ENCODE results near the gene PTPN4.
"Not testable (repeated sequence)": the region's sequence is repeated elsewhere in the genome, so short reads cannot be mapped to it uniquely, and the experiment has no call there.

The PTPN4 gene

GRCh38 chr2:119947535-119947934 is 187.8 kb downstream of the PTPN4 start:
- DNase-seq, result no peak

DNA sequence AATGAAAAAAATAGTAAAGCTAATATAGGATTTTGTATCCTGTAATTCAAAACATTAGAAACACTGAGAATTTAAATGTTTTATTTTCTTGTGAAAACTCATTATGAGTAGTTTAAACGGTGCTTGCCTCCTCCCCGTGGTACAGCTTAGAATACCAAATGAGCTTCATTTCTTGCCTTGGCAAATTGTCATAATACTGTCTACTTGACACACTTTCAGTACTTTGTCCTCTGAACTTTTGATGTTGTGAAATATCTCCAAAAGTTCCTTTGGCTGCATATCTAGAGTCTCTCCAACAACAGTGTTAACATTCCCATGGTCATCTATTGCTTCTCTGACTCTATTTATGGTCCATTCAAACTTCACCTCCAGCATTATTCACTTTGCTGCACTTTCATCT is 191.2 kb downstream of the PTPN4 start:
- DNase-seq, result no peak

- DNase-seq, result peak; percentile 59
Measured at GRCh38 chr2:119958670-119959268, 199.0 kb downstream of the PTPN4 start.

GRCh38 chr2:119960821-119961220 is 201.1 kb downstream of the PTPN4 start:
- peak; percentile 63 for DNase-seq

GRCh38 chr2:119981896-119982295 is 222.2 kb downstream of the PTPN4 start:
- no peak for DNase-seq

DNA sequence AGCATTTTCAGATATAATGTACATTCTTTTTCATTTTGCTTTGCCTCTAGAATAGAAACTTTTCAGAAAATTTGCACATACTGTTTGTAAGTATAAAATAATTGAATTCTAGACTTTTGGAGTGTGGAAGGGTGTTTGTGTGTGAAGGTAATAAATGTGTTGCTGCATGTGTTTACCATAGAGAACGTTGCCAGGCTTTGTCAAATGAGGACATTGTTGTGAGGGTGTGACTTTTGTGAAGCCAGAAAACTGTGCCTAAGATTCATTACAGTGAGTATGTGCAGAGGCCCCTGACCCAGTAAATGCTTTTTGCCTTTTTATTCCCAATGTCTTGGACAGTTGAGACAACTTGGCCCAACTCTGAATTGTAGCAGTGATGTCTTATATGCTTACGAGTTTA is 222.8 kb downstream of the PTPN4 start:
- no peak for DNase-seq

- DNase-seq, result no peak
Measured at GRCh38 chr2:119983108-119983507, 223.4 kb downstream of the PTPN4 start.

- DNase-seq, result peak; percentile 41
Measured at GRCh38 chr2:119996148-119996547, 236.4 kb downstream of the PTPN4 start.

DNA sequence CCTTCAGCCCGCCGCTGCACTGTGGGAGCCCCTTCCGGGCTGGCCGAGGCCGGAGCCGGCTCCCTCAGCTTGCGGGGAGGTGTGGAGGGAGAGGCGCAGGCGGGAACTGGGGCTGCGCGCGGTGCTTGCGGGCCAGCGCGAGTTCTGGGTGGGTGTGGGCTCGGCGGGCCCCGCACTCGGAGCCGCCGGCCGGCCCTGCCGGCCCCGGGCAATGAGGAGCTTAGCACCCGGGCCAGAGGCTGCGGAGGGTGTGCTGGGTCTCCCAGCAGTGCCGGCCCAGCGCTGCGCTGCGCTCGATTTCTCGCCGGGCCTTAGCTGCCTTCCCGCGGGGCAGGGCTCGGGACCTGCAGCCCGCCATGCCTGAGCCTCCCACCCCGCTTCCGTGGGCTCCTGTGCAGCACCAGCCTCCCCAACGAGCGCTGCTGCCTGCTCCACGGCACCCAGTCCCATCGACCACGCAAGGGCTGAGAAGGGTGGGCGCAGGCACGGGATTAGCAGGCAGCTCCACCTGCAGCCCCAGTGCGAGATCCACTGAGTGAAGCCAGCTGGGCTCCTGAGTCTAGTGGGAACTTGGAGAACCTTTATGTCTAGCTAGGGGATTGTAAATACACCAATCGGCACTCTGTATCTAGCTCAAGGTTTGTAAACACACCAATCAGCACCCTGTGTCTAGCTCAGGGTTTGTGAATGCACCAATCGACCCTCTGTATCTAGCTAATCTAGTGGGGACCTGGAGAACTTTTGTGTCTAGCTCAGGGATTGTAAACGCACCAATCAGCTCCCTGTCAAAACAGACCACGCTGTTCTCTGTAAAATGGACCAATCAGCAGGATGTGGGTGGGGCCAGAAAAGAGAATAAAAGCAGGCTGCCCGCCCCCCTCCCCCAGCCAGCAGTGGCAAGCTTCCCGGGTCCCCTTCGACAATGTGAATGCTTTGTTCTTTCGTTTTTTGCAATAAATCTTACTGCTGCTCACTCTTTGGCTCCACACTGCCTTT is 237.5 kb downstream of the PTPN4 start:
- DNase-seq, result not testable (repeated sequence)

GRCh38 chr2:120001471-120001870 is 241.7 kb downstream of the PTPN4 start:
- no peak for DNase-seq

DNA sequence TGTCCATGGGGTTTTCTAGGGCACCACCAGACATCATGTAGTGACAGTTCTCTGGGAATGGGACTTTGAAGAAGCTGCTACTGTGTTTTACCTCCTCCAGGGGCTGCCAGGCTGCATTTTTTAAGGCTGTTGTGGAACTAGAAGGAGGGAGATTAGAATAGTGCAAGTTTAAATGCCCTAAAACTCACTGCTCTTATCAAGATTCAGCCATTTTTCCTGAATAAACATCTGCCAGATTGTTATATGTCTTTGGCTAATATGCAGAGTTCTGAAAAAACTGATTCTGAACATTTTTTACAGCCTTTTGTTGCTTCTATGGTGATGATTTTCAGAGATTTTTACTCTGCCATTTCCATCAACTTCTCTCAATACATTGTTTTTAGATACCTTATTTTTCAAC is 244.5 kb downstream of the PTPN4 start:
- no peak for DNase-seq

- no peak for DNase-seq
Measured at GRCh38 chr2:120005834-120006521, 246.3 kb downstream of the PTPN4 start.

DNA sequence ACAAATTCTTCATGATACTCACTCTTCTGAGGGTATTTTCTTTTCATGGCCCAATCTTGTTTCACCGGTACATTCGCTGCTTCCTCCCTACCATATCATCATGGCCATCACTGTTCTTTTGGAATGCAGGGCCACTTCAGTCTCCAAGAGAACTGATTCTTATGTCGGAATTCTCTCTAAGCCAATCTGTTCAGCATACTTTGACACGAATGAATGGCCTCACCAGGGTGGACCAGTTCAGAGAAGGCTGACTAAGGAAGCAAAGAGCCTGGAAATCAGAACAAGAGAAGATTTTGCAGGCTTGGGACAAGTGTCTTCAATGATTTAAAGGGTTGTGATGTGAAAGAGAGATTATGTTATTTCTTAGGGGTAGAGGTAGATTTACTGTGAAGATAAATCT is 248.1 kb downstream of the PTPN4 start:
- no peak for DNase-seq

- no peak for DNase-seq
Measured at GRCh38 chr2:120012363-120012762, 252.6 kb downstream of the PTPN4 start.

DNA sequence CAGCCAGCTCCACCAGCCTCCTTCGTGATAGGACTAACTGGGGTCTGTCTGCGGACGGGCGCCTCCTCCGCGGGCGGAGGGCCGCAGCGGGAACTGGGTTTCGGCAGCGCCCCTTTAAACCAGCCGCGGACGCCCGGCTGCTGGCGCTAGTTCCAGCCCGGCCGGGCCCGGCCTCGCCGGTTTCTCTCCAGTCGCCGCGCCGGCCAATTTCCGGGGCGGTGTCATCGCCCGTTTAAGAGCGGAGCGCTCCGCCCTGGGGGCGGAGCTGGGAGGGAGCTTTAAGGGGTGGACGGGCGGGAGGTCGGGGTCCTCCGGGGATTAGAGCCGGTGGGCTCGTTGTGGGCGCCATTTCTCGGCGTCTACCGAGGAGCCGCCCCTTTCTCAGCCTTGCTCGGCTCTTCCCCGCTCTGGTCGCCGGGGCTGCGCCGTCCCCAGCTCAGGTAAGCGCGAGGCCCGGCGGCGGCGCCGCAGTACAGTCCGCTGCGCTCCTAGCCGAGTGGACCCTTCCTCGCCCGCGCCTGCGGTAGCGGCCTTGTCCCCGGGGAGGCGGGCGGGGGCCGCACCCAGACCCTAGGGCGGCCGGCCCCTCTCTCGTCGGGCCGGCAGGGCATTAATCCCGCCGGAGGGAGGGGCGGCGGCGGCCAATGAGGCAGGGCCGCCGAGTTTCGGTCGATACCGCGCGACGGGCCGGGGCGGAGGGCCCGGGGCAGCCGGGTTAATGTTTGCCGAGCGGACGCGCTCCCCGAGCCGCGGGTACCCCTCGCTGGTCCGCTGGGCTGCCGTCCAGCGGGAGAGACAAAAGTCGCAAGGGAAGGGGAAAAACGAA is 253.3 kb downstream of the PTPN4 start, which contains the start of gene EPB41L5:
TSS of gene EPB41L5 (plus strand) at position 307 of the 826 bp plus-strand sequence. CDS start 6,008 bp downstream, outside the sequence.
- peak; percentile 94 for DNase-seq

DNA sequence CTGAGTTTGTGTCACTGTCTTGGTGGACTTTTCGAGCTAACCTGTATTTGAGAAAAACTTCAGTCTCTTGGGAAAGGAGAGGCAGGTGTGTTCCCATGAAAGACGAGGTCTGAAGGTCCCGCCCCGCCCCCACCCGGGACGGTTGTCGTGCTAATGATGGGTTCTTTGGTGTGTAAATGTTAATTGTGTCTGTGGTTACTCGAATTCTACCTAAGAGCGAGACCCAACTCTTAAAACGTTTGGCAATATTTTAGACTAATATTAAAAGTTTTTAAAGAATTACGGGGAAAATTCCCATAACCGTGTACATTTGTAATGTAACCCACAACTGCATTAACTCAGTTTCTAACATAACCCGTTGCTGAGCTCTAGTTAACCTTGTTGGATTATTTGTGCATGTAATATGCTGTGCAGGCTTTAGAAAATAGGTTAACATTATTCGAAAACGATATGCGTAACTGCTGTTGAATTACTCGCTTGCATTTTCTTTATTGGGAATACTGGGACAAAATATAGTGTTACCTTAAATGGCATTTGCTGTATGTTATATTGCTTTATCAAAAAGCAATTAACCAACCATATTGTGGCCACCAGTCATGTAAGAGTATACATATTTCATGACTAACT is 254.0 kb downstream of the PTPN4 start:
- DNase-seq, result no peak

- no peak for DNase-seq
Measured at GRCh38 chr2:120014226-120014980, 254.7 kb downstream of the PTPN4 start.

GRCh38 chr2:120016800-120017199 is 257.1 kb downstream of the PTPN4 start:
- DNase-seq, result no peak

DNA sequence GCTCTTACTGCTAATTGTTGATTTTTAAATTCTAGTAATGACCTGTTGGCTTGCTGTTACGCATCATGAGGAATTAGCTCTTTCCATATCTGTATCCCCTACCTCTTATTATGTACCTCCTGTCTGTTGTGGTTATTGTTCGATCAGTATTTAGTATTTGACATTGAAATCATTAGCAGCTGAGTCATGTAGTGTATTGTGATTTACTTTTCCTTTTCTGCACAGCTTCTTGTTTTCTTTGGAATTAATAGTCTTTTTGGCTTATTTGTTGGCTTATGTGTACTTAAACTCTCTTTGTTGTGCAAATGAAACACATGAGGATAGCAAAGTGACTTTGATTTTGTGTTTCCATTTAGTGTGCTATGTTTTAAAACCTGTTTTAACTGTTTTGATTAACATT is 257.5 kb downstream of the PTPN4 start:
- no peak for DNase-seq

- no peak for DNase-seq
Measured at GRCh38 chr2:120018549-120018948, 258.8 kb downstream of the PTPN4 start.

GRCh38 chr2:120020554-120020953 is 260.8 kb downstream of the PTPN4 start:
- DNase-seq, result no peak

All from fibroblast of skin of back (primary cell).